ENCODE measurements around the gene DXO.
"Not testable (repeated sequence)": the region's sequence is repeated elsewhere in the genome, so short reads cannot be mapped to it uniquely, and the experiment has no call there.

DXO gene

GRCh38 chr6:31945154-31945506 lies 26.8 kb downstream of the DXO start:
- in situ Hi-C loops (cut with HindIII; ENCODE audit: low pct_ligation_motif_present, low pct_unique_long_range_greater_than_20kb, low sequenced_read_pairs) = no loop called here
- DNase-seq = no peak

GRCh38 chr6:31943742-31944141 lies 28.2 kb downstream of the DXO start:
- in situ Hi-C loops (cut with HindIII; ENCODE audit: low pct_ligation_motif_present, low pct_unique_long_range_greater_than_20kb, low sequenced_read_pairs) = no loop called here

GRCh38 chr6:31940256-31940664 lies 31.7 kb downstream of the DXO start:
- DNase-seq = no peak

More at GRCh38 chr6:31943742-31944141, 28.2 kb downstream of the DXO start:
- DNase-seq = no peak

GRCh38 chr6:31935823-31936222 lies 36.1 kb downstream of the DXO start:
- in situ Hi-C loops (cut with HindIII; ENCODE audit: low pct_ligation_motif_present, low pct_unique_long_range_greater_than_20kb, low sequenced_read_pairs) = no loop called here
- DNase-seq = no peak

More at GRCh38 chr6:31940256-31940664, 31.7 kb downstream of the DXO start:
- in situ Hi-C loops (cut with HindIII; ENCODE audit: low pct_ligation_motif_present, low pct_unique_long_range_greater_than_20kb, low sequenced_read_pairs) = no loop called here

DNA sequence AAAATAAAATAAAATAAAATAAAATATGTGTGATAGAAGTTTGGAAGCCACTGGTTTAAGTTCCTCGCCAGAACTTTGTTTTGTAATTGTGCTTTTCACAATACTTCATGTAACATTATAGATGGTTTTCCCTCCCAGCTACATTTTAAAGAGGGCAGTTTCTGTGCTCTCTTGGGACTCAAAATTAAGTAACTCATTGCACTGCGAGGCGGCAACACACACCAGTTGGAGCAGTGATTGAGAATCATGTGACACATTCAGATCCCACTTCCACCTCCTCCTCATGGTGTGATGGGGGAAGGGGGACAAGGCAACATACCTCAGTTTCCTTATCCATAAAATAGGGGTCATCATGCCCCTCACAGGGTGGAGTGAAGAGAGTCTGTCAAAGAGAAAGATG lies 36.9 kb downstream of the DXO start:
- in situ Hi-C loops (cut with HindIII; ENCODE audit: low pct_ligation_motif_present, low pct_unique_long_range_greater_than_20kb, low sequenced_read_pairs) = no loop called here
- no peak for DNase-seq

DNA sequence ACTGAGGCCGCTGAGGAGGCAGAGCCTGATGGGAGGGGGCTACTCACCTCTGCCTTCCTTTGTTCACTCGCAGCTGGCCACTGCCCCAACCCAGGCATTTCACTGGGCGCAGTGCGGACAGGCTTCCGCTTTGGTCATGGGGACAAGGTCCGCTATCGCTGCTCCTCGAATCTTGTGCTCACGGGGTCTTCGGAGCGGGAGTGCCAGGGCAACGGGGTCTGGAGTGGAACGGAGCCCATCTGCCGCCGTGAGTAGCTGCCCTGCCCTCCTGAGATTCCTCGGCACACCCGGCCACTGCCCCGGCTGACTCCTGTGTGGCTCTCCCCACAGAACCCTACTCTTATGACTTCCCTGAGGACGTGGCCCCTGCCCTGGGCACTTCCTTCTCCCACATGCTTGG lies 38.4 kb downstream of the DXO start:
- DNase-seq = no peak
- in situ Hi-C loops (cut with HindIII; ENCODE audit: low pct_ligation_motif_present, low pct_unique_long_range_greater_than_20kb, low sequenced_read_pairs) = no loop called here

- in situ Hi-C loops (cut with HindIII; ENCODE audit: low pct_ligation_motif_present, low pct_unique_long_range_greater_than_20kb, low sequenced_read_pairs) = not testable (repeated sequence)
These were observed 39.8 kb downstream of the DXO start for GRCh38 chr6:31932137-31932536.

DNA sequence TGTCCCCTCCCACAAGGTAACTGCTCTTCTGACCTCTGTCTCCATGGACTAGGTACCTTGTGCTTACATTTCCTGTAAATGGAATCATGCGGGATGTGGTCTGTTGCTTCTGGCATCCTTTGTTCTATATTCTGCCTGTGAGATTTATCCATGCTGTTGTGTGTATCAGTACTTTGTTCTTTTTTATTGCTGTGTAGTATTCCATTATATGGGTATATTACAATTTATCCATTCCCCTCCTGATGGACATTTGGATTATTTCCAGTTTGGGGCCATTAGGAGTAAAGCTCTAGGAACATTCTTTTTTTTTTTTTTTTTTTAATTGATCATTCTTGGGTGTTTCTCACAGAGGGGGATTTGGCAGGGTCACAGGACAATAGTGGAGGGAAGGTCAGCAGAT lies 41.0 kb downstream of the DXO start:
- no peak for DNase-seq
- in situ Hi-C loops (cut with HindIII; ENCODE audit: low pct_ligation_motif_present, low pct_unique_long_range_greater_than_20kb, low sequenced_read_pairs) = no loop called here

More at GRCh38 chr6:31932137-31932536, 39.8 kb downstream of the DXO start:
- DNase-seq = not testable (repeated sequence)

GRCh38 chr6:31928672-31928939 lies 43.3 kb downstream of the DXO start:
- no peak for DNase-seq
- in situ Hi-C loops (cut with HindIII; ENCODE audit: low pct_ligation_motif_present, low pct_unique_long_range_greater_than_20kb, low sequenced_read_pairs) = no loop called here

DNA sequence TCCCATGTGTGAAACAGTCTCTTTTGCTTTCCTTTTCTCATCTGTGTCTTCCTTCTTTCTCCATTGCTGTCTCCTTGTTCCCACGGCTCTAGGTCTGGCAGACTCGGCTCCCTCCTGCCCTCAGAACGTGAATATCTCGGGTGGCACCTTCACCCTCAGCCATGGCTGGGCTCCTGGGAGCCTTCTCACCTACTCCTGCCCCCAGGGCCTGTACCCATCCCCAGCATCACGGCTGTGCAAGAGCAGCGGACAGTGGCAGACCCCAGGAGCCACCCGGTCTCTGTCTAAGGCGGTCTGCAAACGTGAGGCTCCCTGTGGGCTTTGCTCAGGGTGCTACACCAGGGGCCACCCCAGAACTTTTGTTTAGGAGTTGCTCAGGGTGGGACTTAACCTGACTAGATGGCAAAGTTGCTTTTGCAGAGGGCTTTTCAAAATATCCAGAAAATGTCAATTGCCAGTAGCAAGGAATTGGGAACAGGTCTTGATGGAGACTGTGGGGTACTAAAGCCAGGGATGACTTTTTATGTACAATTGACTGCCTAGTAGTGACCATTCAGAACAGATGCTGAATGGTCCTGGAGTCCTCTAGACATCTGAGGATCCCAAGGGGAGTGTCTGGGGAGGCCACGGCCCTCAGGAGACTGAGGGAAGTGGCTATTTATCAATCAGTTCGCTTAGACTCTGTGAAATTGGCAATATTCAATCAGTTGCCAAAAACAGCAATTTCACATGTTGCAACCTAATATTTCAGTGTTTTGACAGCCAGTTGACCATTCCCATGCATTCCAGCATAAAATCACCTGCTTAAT lies 43.9 kb downstream of the DXO start:
- in situ Hi-C loops (cut with HindIII; ENCODE audit: low pct_ligation_motif_present, low pct_unique_long_range_greater_than_20kb, low sequenced_read_pairs) = no loop called here
- no peak for DNase-seq

- in situ Hi-C loops (cut with HindIII; ENCODE audit: low pct_ligation_motif_present, low pct_unique_long_range_greater_than_20kb, low sequenced_read_pairs) = no loop called here
- DNase-seq = no peak
These were observed 44.6 kb downstream of the DXO start, which contains the start of gene C2 for GRCh38 chr6:31927242-31927862. Gene C2 (plus strand): TSS chr6:31927717. CDS start chr6:31927753, 36 bp downstream.

GRCh38 chr6:31922942-31923341 lies 49.0 kb downstream of the DXO start:
- in situ Hi-C loops (cut with HindIII; ENCODE audit: low pct_ligation_motif_present, low pct_unique_long_range_greater_than_20kb, low sequenced_read_pairs) = no loop called here
- peak; percentile 21 for DNase-seq

- in situ Hi-C loops (cut with HindIII; ENCODE audit: low pct_ligation_motif_present, low pct_unique_long_range_greater_than_20kb, low sequenced_read_pairs) = no loop called here
- DNase-seq = no peak
These were observed 51.1 kb downstream of the DXO start for GRCh38 chr6:31920811-31921210.

All from ACHN (cell line).